K562 (cell line): ENCODE measurements around the gene CTXN1. TPM values are rescaled to one million over a fixed set of nuclear protein-coding genes. Genes with fewer than 3 reads are reported as not detected.

Source experiments
- ATAC-seq: fragments of 200-7000 bp; cut with Tn5 transposase; 3 replicates; pipeline ENCODE4 v1.9.1; 2020; ENCODE audit warnings: moderate library complexity
- BruUV-seq: library from RNA; stranded (reverse); fragments of 400-500 nt; replicated peaks from 2 replicates; lab custom pipeline; 2021; lab: Mats Ljungman, UMichigan
- CTCF ChIA-PET: fragments of 300-600 bp; formaldehyde crosslinking; extraction: SDS; loops from one replicate; lab custom pipeline; 2021; ENCODE audit warnings: low intra/inter-chr PET ratio; lab: Yijun Ruan, JAX
- POLR2A ChIA-PET: fragments of 300-600, 350-650 bp; sonication (Branson Sonifier 250); formaldehyde crosslinking; extraction: SDS; loops from one replicate; lab custom pipeline; 2021; ENCODE audit warnings: antibody characterized with exemption, inconsistent platforms; lab: Yijun Ruan, JAX
- DNase-seq, 4 experiments: peaks; one replicate each; pipeline versions ENCODE4 v3.0.0 to v3.0.0-alpha.2; 2011 to 2018; ENCODE audit warnings: low spot score in 3 of 4, mixed read lengths in 3 of 4; ENCODE audit errors: extremely low read depth in 1 of 4
- FAIRE-seq: peaks from 2 replicates; lab custom pipeline; 2011; peaks lifted over from hg19 to GRCh38; lab: Jason Lieb, UNC
- H2AFZ ChIP-seq: 2 replicates; pipeline ENCODE4 v1.6.0; 2011; ENCODE audit warnings: low read depth, low read length, control low read depth, inconsistent platforms
- H3K27ac ChIP-seq: fragments of 200-600 bp; 3 replicates; pipeline ENCODE4 v1.8.0; 2011; ENCODE audit warnings: low read depth, mild to moderate bottlenecking, control low read depth, inconsistent platforms, low read length, moderate library complexity, mixed read lengths; ENCODE audit errors: extremely low read depth
- H3K27me3 ChIP-seq, 2 experiments: fragments of 300-600 bp in 1 of 2; 2 replicates in 1 of 2; 3 replicates in 1 of 2; pipeline versions ENCODE4 v1.6.0 to v1.8.0; 2011; ENCODE audit warnings: inconsistent platforms in 2 of 2, low read length in 2 of 2, mild to moderate bottlenecking in 1 of 2, mixed read lengths in 1 of 2, moderate library complexity in 1 of 2; ENCODE audit not compliant: control insufficient read depth in 2 of 2, insufficient read depth in 2 of 2
- H3K36me3 ChIP-seq: fragments of 300-600 bp; 3 replicates; pipeline ENCODE4 v1.8.0; 2011; ENCODE audit warnings: mild to moderate bottlenecking, low read length, inconsistent platforms; ENCODE audit not compliant: control insufficient read depth, insufficient read depth
- H3K4me1 ChIP-seq, 2 experiments: fragments of 200-600 bp in 1 of 2; replicated peaks in 1 of 2; 2 replicates in 1 of 2; 3 replicates in 1 of 2; pipeline versions ENCODE4 v1.5.1 to v1.8.0; 2011; ENCODE audit warnings: inconsistent platforms in 2 of 2, low read length in 2 of 2, mild to moderate bottlenecking in 1 of 2, mixed read lengths in 1 of 2, moderate library complexity in 1 of 2; ENCODE audit not compliant: control insufficient read depth in 2 of 2, insufficient read depth in 2 of 2
- H3K4me2 ChIP-seq: 2 replicates; pipeline ENCODE4 v1.6.1; 2011; ENCODE audit warnings: low read length, control low read depth, inconsistent platforms, mixed read lengths; ENCODE audit not compliant: insufficient read depth
- H3K4me3 ChIP-seq: fragments of 200-600 bp; sonication (generic), shearing (Covaris generic); 2 replicates; pipeline ENCODE4 v1.5.1; 2016; ENCODE audit warnings: control low read depth, inconsistent platforms
- H3K79me2 ChIP-seq: fragments of 200-600 bp; 3 replicates; pipeline ENCODE4 v1.8.0; 2011; ENCODE audit warnings: low read length, inconsistent platforms; ENCODE audit not compliant: control insufficient read depth, insufficient read depth
- H3K9ac ChIP-seq, 2 experiments: 2 replicates each; pipeline versions ENCODE4 v1.6.0 to v1.6.1; 2011; ENCODE audit warnings: low read depth in 2 of 2, low read length in 2 of 2, control low read depth in 1 of 2, inconsistent platforms in 1 of 2, mild to moderate bottlenecking in 1 of 2, mixed read lengths in 1 of 2; ENCODE audit not compliant: insufficient read depth in 1 of 2
- H3K9me1 ChIP-seq: one replicate; pipeline ENCODE4 v1.6.0; 2011; ENCODE audit warnings: inconsistent platforms, mild to moderate bottlenecking, low read length, moderate library complexity; ENCODE audit not compliant: control insufficient read depth, insufficient read depth
- H3K9me3 ChIP-seq: replicated peaks from 2 replicates; pipeline ENCODE4 v1.5.1; 2011; ENCODE audit warnings: low read depth, low read length, inconsistent platforms; ENCODE audit not compliant: control insufficient read depth, insufficient read depth
- H4K20me1 ChIP-seq: replicated peaks from 2 replicates; pipeline ENCODE4 v1.6.1; 2011; ENCODE audit warnings: low read length, inconsistent platforms, mixed read lengths; ENCODE audit not compliant: control insufficient read depth, insufficient read depth
- MAFF ChIP-seq: IDR thresholded peaks from 2 replicates; pipeline ENCODE4 v1.6.1; 2012; ENCODE audit warnings: low read length, improper control_type of control experiment
- POLR2A ChIP-seq: fragments of 450-650 bp; conservative IDR thresholded peaks from 2 replicates; pipeline ENCODE4 v1.6.1; 2016
- POLR2G ChIP-seq: fragments of 200-400 bp; formaldehyde crosslinking; IDR thresholded peaks from 2 replicates; pipeline ENCODE4 v1.6.1; 2017; ENCODE audit warnings: low read depth, mild to moderate bottlenecking, antibody characterized with exemption, low read length, moderate library complexity
- RBFOX2 ChIP-seq: fragments of 200-400 bp; formaldehyde crosslinking; IDR thresholded peaks from 2 replicates; pipeline ENCODE4 v1.6.1; 2017; ENCODE audit warnings: low read depth, mild to moderate bottlenecking, low read length, moderate library complexity
- SIRT6 ChIP-seq: IDR thresholded peaks from one replicate; pipeline ENCODE4 v1.6.1; 2012; ENCODE audit warnings: low read depth, mild to moderate bottlenecking, control low read depth, inconsistent platforms, low read length, moderate library complexity
- SUPT5H ChIP-seq: fragments of 450-650 bp; IDR thresholded peaks from 2 replicates; pipeline ENCODE4 v1.6.1; 2016
- THRAP3 ChIP-seq: fragments of 450-650 bp; IDR thresholded peaks from 2 replicates; pipeline ENCODE4 v1.6.1; 2016; ENCODE audit warnings: mild to moderate bottlenecking, inconsistent platforms, borderline replicate concordance
- ZNF408 ChIP-seq: fragments of 250-450 bp; sonication (Bioruptor Pico); IDR thresholded peaks from 2 replicates; pipeline ENCODE4 v1.4.0; 2020; ENCODE audit warnings: low read depth, mild to moderate bottlenecking, moderate library complexity
- WGBS: fragments of 100-300 bp; shearing (Covaris generic); methylation state at CpG from one replicate; pipeline ENCODE4 v1.1.6; 2016; ENCODE audit warnings: low coverage, mixed read lengths; ENCODE audit not compliant: insufficient coverage; ENCODE audit errors: missing lambda C conversion rate; 5-methylcytosine and 5-hydroxymethylcytosine counted together
- in situ Hi-C: fragments of 300-500 bp; cut with MboI; formaldehyde crosslinking; loops from 4 replicates; pipeline ENCODE4 v1.15.0; 2018; ENCODE audit warnings: inconsistent platforms, mixed read lengths
- intact Hi-C: fragments of 100-400 bp; cut with micrococcal nuclease; formaldehyde crosslinking; loops from 2 replicates; pipeline ENCODE4 v1.14.2; 2022
- polyA plus RNA-seq, 8 experiments: library from polyadenylated mRNA; depleted of rRNA in 4 of 8; stranded (reverse) in 5 of 8; unstranded in 3 of 8; fragments of >200 nt; fragmentation: Nextera tagmentation in 2 of 8; fragmentation: Illumina TruSeq in 1 of 8; extraction: Ambion mirVana in 2 of 8; extraction: Trizol in 1 of 8; gene quantifications; 2 replicates each; pipeline versions ENCODE4 v1.2.1 to v1.2.3, GENCODE V29; 2011 to 2014; ENCODE audit warnings: inconsistent platforms in 1 of 8, missing spikeins in 1 of 8
- total RNA-seq, 7 experiments: library from RNA; depleted of rRNA in 6 of 7; stranded (reverse); fragments of >200 nt in 6 of 7; fragmentation: Illumina TruSeq in 2 of 7; extraction: Trizol in 2 of 7; gene quantifications; 2 replicates each; pipeline versions ENCODE4 v1.2.1 to v1.2.3, GENCODE V29; 2011 to 2021; ENCODE audit warnings: low replicate concordance in 1 of 7

CTXN1 gene
- total and polyA plus RNA-seq, 9 of the 15 experiments (the other 6 are each of a cell fraction or from before 2014, with no cell fraction given), result 0.15 to 37.4 (median 1.8) TPM; not detected in 2

DNA sequence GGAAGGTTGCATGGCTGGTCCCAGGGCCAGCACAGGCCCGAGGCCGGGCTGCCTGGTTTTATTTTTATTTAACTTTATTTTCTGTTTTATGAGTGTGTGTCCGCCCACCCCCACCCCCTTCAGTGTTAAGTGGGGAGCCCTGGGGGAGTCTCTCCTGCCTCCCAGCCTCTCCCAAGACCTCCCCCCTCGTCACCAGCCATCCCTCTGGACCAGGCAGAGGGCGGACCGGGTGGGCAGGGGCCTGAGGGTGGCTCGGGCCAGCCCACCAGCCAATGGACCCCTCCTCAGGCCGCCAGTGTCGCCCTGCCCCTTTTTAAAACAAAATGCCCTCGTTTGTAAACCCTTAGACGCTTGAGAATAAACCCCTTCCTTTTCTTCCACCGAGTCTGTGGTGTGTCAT lies 11.8 kb downstream of the CTXN1 start:
- 42% methylated on average over 11 of the region's 12 CpGs for WGBS
- Histone ChIP-seq H3K79me2 (peaks cover 7% of the 10 kb centered on the region), H3K4me3 (no peak overlapping the region), H3K9me1 (no peaks in the 10 kb centered on the region), H3K27me3 (no peaks in the 10 kb centered on the region), H3K9me3 (no peaks in the 10 kb centered on the region), H3K9ac (0 out of 4 replicates have a peak overlapping the region, but pooled peaks of 1 of the 2 experiments have one; percentile 48), H4K20me1 (no peaks in the 10 kb centered on the region), H2AFZ (no peak overlapping the region), H3K36me3 (peaks cover 42% of the 10 kb centered on the region; the same call in 1 of the 3 replicates), H3K27ac (no peak overlapping the region), H3K4me1 (peaks cover 6 to 81% of the 10 kb centered on the region in 2 experiments; a peak in 4 of 5 replicates), H3K4me2 (no peak overlapping the region)
- BruUV-seq, result no TSS peak
- in situ Hi-C loops, result no loop called here
- POLR2A ChIA-PET, result interaction anchor here (1.3 kb wide), 1 partner anchor 17 kb away, joined by 3 read pairs; no protein-coding TSS in a partner anchor
- TF ChIP-seq MAFF (no peak), SUPT5H (0 out of 2 replicates have a peak, but pooled peaks have one; percentile 20), THRAP3 (no peak), POLR2G (peak; percentile 68), RBFOX2 (0 out of 2 replicates have a peak, but pooled peaks have one; percentile 21)
- DNase-seq (no peak), ATAC-seq (no peak), FAIRE-seq (no peak)
- intact Hi-C loops, result no loop called here
- CTCF ChIA-PET, result interaction anchor here (0.6 kb wide), 1 partner anchor 407 kb away, joined by 3 read pairs; the partner anchor contains the start of gene NDUFA7

DNA sequence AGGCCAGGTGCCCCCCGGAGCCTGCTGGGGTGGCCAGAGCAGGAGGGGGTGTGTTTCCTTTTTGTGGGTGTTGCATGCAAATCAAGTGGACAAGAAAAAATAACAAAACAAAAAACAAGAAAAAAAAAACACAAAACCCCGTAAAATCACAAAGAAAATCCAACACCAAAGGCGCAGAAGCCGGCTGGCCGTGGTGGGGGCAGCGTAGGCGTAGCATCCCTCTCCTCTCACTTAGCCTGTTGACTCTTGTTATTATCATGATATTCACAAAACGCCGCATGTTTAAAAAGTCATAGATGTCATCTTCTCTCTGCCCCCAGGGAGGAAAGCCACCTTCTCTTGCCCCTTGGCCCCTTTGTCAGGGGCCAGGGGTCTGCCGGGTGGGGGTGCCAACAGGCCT lies 12.3 kb downstream of the CTXN1 start:
- peak; percentile 37 for TF ChIP-seq POLR2G
- TF ChIP-seq POLR2A, result peak; percentile 51; the same call in 1 of the 2 replicates
- no peak for TF ChIP-seq ZNF408
- no peak for TF ChIP-seq SIRT6
- peak; percentile 37; the same call in 1 of the 2 replicates for TF ChIP-seq SUPT5H
- intact Hi-C loops, result no loop called here
- TSS peak; percentile 75 for BruUV-seq

More for the DNA sequence above, 12.3 kb downstream of the CTXN1 start:
- DNase-seq (no peak), ATAC-seq (no peak), FAIRE-seq (no peak)
- in situ Hi-C loops, result no loop called here
- H3K9me3 ChIP-seq, result no peaks in the 10 kb centered on the region
- H3K36me3 ChIP-seq, result peaks cover 45% of the 10 kb centered on the region; the same call in 1 of the 3 replicates
- H3K4me1 ChIP-seq, result peaks cover 2 to 81% of the 10 kb centered on the region in 2 experiments; a peak in 4 of 5 replicates
- ChIA-PET CTCF (interaction anchor here (0.6 kb wide), 1 partner anchor 407 kb away, joined by 3 read pairs; the partner anchor contains the start of gene NDUFA7), POLR2A (no interaction called here)
- H3K27me3 ChIP-seq, result no peaks in the 10 kb centered on the region
- H3K9me1 ChIP-seq, result no peaks in the 10 kb centered on the region
- H3K9ac ChIP-seq, result 0 out of 4 replicates have a peak overlapping the region, but pooled peaks of 1 of the 2 experiments have one; percentile 48
- H2AFZ ChIP-seq, result no peak overlapping the region
- H3K79me2 ChIP-seq, result peaks cover 3% of the 10 kb centered on the region
- H4K20me1 ChIP-seq, result no peaks in the 10 kb centered on the region
- H3K27ac ChIP-seq, result no peak overlapping the region
- 67% methylated on average over 9 of the region's 10 CpGs for WGBS
- H3K4me3 ChIP-seq, result no peak overlapping the region
- H3K4me2 ChIP-seq, result no peak overlapping the region
